GM23338 (cell line): Measurements from ENCODE around the gene LNX1.
"Not testable (repeated sequence)": the region's sequence is repeated elsewhere in the genome, so short reads cannot be mapped to it uniquely, and the experiment has no call there.

Experiments
- CREB1 ChIP-seq: fragments of 250-450 bp; sonication (Bioruptor Pico); IDR thresholded peaks from 2 replicates; pipeline ENCODE4 v1.5.0; 2020; ENCODE audit warnings: low read depth, mild to moderate bottlenecking, moderate library complexity
- CTCF ChIP-seq, 2 experiments: fragments of 200-600 bp in 1 of 2; sonication (generic) in 1 of 2; conservative IDR thresholded peaks; 2 replicates each; pipeline versions ENCODE4 v1.5.1 to v1.6.1; 2016 to 2017; ENCODE audit warnings: antibody characterized with exemption in 2 of 2, low read depth in 2 of 2, mild to moderate bottlenecking in 2 of 2, moderate library complexity in 1 of 2
- EZH2 ChIP-seq: fragments of 200-600 bp; sonication (generic); IDR thresholded peaks from one replicate; pipeline ENCODE4 v1.8.0; 2017; ENCODE audit warnings: antibody characterized with exemption, mild to moderate bottlenecking, low read depth; ENCODE audit not compliant: unreplicated experiment
- EZH2phosphoT487 ChIP-seq: fragments of 200-600 bp; sonication (generic); IDR thresholded peaks from one replicate; pipeline ENCODE4 v1.8.1; 2018; ENCODE audit warnings: antibody characterized with exemption; ENCODE audit not compliant: unreplicated experiment
- JUNB ChIP-seq: IDR thresholded peaks from one replicate; pipeline ENCODE4 v1.6.1; 2016; ENCODE audit warnings: antibody characterized with exemption; ENCODE audit not compliant: unreplicated experiment
- POLR2AphosphoS5 ChIP-seq: IDR thresholded peaks from 2 replicates; pipeline ENCODE4 v1.6.1; 2016; ENCODE audit warnings: antibody characterized with exemption, low read depth
- REST ChIP-seq: IDR thresholded peaks from one replicate; pipeline ENCODE4 v1.6.1; 2018; ENCODE audit warnings: antibody characterized with exemption; ENCODE audit not compliant: unreplicated experiment
- STAT1 ChIP-seq: IDR thresholded peaks from one replicate; pipeline ENCODE4 v1.6.1; 2016; ENCODE audit warnings: antibody characterized with exemption; ENCODE audit not compliant: unreplicated experiment
- ZNF331 ChIP-seq: fragments of 250-450 bp; sonication (Bioruptor Pico); IDR thresholded peaks from 2 replicates; pipeline ENCODE4 v1.5.0; 2020; ENCODE audit warnings: low read depth, mild to moderate bottlenecking, moderate library complexity

- not testable (repeated sequence) for TF ChIP-seq CTCF (conservative IDR thresholded peaks at IDR 0.05; ENCODE audit: low read depth in 2 of 2); POLR2AphosphoS5; EZH2phosphoT487; REST; EZH2; CREB1; STAT1; JUNB; ZNF331 (CRISPR knock-in tag)
These were observed 181.8 kb downstream of the LNX1 start for GRCh38 chr4:53409479-53409878.
